Right lobe of liver (tissue), 6 donors: ENCODE measurements around the gene CX3CL1. TPM values are rescaled to one million over a fixed set of nuclear protein-coding genes. Genes with fewer than 3 reads are reported as not detected.

Experiments used
- ATAC-seq, 4 donors: fragments of 200-7000 bp; cut with Tn5 transposase; one replicate each; pipeline ENCODE4 v1.9.1; 2020; ENCODE audit warnings: mild to moderate bottlenecking in 4 of 4, moderate library complexity in 4 of 4
- DNase-seq, 3 donors: peaks; one replicate each; pipeline ENCODE4 v3.0.0-alpha.2; 2020
- H3K27ac ChIP-seq, 3 donors: fragments of 200-600 bp; one replicate each; pipeline ENCODE4 v1.8.0; 2022
- H3K27me3 ChIP-seq, 2 donors: fragments of 200-600 bp; one replicate each; pipeline ENCODE4 v1.8.0; 2022
- H3K36me3 ChIP-seq, 4 donors: fragments of 200-600 bp; sonication (generic) in 1 of 4; one replicate each; pipeline versions ENCODE4 v1.5.1 to v1.8.0; 2017 to 2022; ENCODE audit warnings: control low read depth in 1 of 4
- H3K4me1 ChIP-seq, 4 donors: fragments of 200-600 bp; sonication (generic) in 1 of 4; one replicate each; pipeline versions ENCODE4 v1.5.1 to v1.8.0; 2017 to 2022; ENCODE audit warnings: control low read depth in 1 of 4
- H3K4me3 ChIP-seq, 3 donors: fragments of 200-600 bp; one replicate each; pipeline ENCODE4 v1.8.0; 2022
- H3K9me3 ChIP-seq, 4 donors: fragments of 200-600 bp; sonication (generic) in 1 of 4; one replicate each; pipeline versions ENCODE4 v1.5.1 to v1.8.0; 2017 to 2022; ENCODE audit warnings: control low read depth in 1 of 4
- CTCF ChIP-seq, 4 donors: fragments of 200-600 bp in 3 of 4; fragments of 450-650 bp in 1 of 4; IDR thresholded peaks; one replicate each; pipeline versions ENCODE4 v1.5.1 to v1.8.0; 2016 to 2022; ENCODE audit warnings: antibody characterized with exemption in 4 of 4, mild to moderate bottlenecking in 2 of 4
- POLR2A ChIP-seq: fragments of 450-650 bp; IDR thresholded peaks from one replicate; pipeline ENCODE4 v1.6.1; 2017; ENCODE audit warnings: antibody characterized with exemption, mild to moderate bottlenecking
- WGBS: methylation state at CpG from one replicate; pipeline ENCODE4 v1.1.6; 2018; ENCODE audit warnings: low coverage, low lambda C conversion rate; ENCODE audit not compliant: insufficient coverage; ENCODE audit errors: missing lambda C conversion rate; 5-methylcytosine and 5-hydroxymethylcytosine counted together
- intact Hi-C, 2 donors: fragments of 100-400 bp; cut with DNase I; formaldehyde crosslinking; loops; one replicate each; pipeline versions ENCODE4 v1.11.2 to v1.14.1; 2022
- small RNA-seq, 2 experiments: library from RNA; depleted of rRNA; stranded (forward); fragments of <200 nt; gene quantifications; one replicate each; pipeline ENCODE3, GENCODE V24; 2016
- total RNA-seq, 6 experiments: library from RNA; depleted of rRNA in 2 of 6; stranded (reverse); fragments of >200 nt in 2 of 6; fragmentation: NEBNext Ultra II Directional in 3 of 6; extraction: Animal tissue kit (Norgen Biotek cat#: 25700) in 3 of 6; gene quantifications; one replicate each; pipeline versions ENCODE4 v1.1.0 to v1.2.4, GENCODE V29; 2016 to 2023
- donor health status: DM: no; HTN: yes; CAD: no.
- donor health status: DM: no; HTN: no; CAD: no.
- donor health status: DM: no; HTN: no; CAD: no.
- donor health status: DM: no; HTN: yes; CAD: no.
- donor health status: DM: no; HTN: yes; CAD: no.

Gene CX3CL1
- total RNA-seq, 6 experiments from 2014 or later: 3.3 to 20.5 (median 9.8) TPM

GRCh38 chr16:57434003-57434402, 61.7 kb downstream of the CX3CL1 start:
- peaks cover 3 to 92% (median 52%) of the 10 kb centered on the region in 4 donors for H3K36me3 ChIP-seq
- no peaks in the 10 kb centered on the region for H3K9me3 ChIP-seq
- no CpG with 5 or more reads among the region's 2 CpGs for WGBS
- peaks cover 0 to 9% (median 0%) of the 10 kb centered on the region in 4 donors for H3K4me1 ChIP-seq
- H3K4me3 ChIP-seq: no peak overlapping the region
- TF ChIP-seq CTCF (IDR thresholded peaks at IDR 0.05) (no peak), POLR2A (no peak)
- DNase-seq (no peak), ATAC-seq (no peak)
- intact Hi-C loops: no loop called here
- no peak overlapping the region for H3K27ac ChIP-seq
- H3K27me3 ChIP-seq: no peaks in the 10 kb centered on the region

Small RNA genes lying within 50 kb of the gene (small RNA-seq; reads per million reads assigned to genes)
- gene AC108081.1: 0 reads per million in 2 experiments

Other genes starting within 250 kb of the CX3CL1 start
- 10 to 100 TPM; 26.2 to 61.8 (median 34.5) TPM for gene PSME3IP1, start 186.5 kb upstream of the CX3CL1 start, total RNA-seq
- 10 to 100 TPM; 18.0 to 26.1 (median 22.9) TPM for gene RSPRY1, start 186.2 kb upstream of the CX3CL1 start, total RNA-seq
- 10 to 100 TPM; 19.3 to 26.8 (median 22.0) TPM for gene ARL2BP, start 127.2 kb upstream of the CX3CL1 start, total RNA-seq
- gene PLLP, start 87.8 kb upstream of the CX3CL1 start, total RNA-seq: 1 to 10 TPM; 2.1 to 7.4 (median 3.8) TPM
- under 1 TPM in 2 of 6 experiments, not detected in 4; 0.12 to 0.16 TPM for gene CCL22, start 13.7 kb upstream of the CX3CL1 start, total RNA-seq
- gene CCL17, start 32.3 kb downstream of the CX3CL1 start, total RNA-seq: not detected
- 10 to 100 TPM; 23.3 to 27.4 (median 23.9) TPM for gene CIAPIN1, start 74.9 kb downstream of the CX3CL1 start, total RNA-seq
- gene COQ9, start 75.0 kb downstream of the CX3CL1 start, total RNA-seq: 10 to 100 TPM; 43.2 to 81.4 (median 55.3) TPM
- gene POLR2C, start 90.2 kb downstream of the CX3CL1 start, total RNA-seq: 10 to 100 TPM; 27.7 to 70.2 (median 35.4) TPM
- gene DOK4, start 114.0 kb downstream of the CX3CL1 start, total RNA-seq: 10 to 100 TPM; 20.0 to 62.1 (median 36.7) TPM
- gene CCDC102A, start 164.1 kb downstream of the CX3CL1 start, total RNA-seq: 1 to 10 TPM in 5 of 6 experiments, under 1 TPM in 1; 0.97 to 1.9 (median 1.2) TPM
- under 1 TPM in 4 of 6 experiments, not detected in 2; 0.09 to 0.54 (median 0.18) TPM for gene ADGRG5, start 170.2 kb downstream of the CX3CL1 start, total RNA-seq